HEK293 (cell line): ENCODE measurements around the gene GPSM1.
A peak's percentile ranks its signal among the peaks of the same experiment; 100 is the strongest.

Experiments used
- CTCF ChIA-PET: fragments of 350-600 bp; formaldehyde crosslinking; extraction: SDS; loops from one replicate; lab custom pipeline; 2021; ENCODE audit warnings: antibody characterized with exemption; lab: Yijun Ruan, JAX
- POLR2A ChIA-PET: fragments of 300-600 bp; formaldehyde crosslinking; extraction: SDS; loops from one replicate; lab custom pipeline; 2020; ENCODE audit warnings: antibody characterized with exemption, inconsistent platforms; lab: Yijun Ruan, JAX
- H3K27ac ChIP-seq: fragments of 200-500 bp; sonication (Bioruptor generic); 2 replicates; pipeline ENCODE4 v1.5.1; 2014; ENCODE audit warnings: low read depth, low read length, control low read depth, inconsistent platforms; ENCODE audit errors: extremely low read depth
- H3K36me3 ChIP-seq, 2 experiments: fragments of 200-500 bp in 1 of 2; sonication (Bioruptor generic) in 1 of 2; 1 replicate in 1 of 2; 2 replicates in 1 of 2; pipeline ENCODE4 v1.5.1; 2014 to 2017; ENCODE audit warnings: inconsistent platforms in 2 of 2, low read length in 2 of 2; ENCODE audit not compliant: control insufficient read depth in 2 of 2, insufficient read depth in 1 of 2
- H3K4me1 ChIP-seq: fragments of 200-500 bp; sonication (Bioruptor generic); 2 replicates; pipeline ENCODE4 v1.5.1; 2014; ENCODE audit warnings: mild to moderate bottlenecking, low read length, inconsistent platforms; ENCODE audit not compliant: control insufficient read depth, insufficient read depth
- H3K4me3 ChIP-seq: 2 replicates; pipeline ENCODE4 v1.5.1; 2011; ENCODE audit warnings: low read depth, mild to moderate bottlenecking, control low read depth, low read length, moderate library complexity
- H3K9me3 ChIP-seq: fragments of 200-500 bp; sonication (Bioruptor generic); 2 replicates; pipeline ENCODE4 v1.5.1; 2014; ENCODE audit warnings: low read depth, low read length, inconsistent platforms; ENCODE audit not compliant: control insufficient read depth, insufficient read depth
- FEZF1 ChIP-seq: fragments of 450-650 bp; formaldehyde crosslinking; IDR thresholded peaks from 2 replicates; pipeline ENCODE4 v1.5.1; 2016; ENCODE audit warnings: missing biosample characterization, missing genetic modification characterization
- GLIS2 ChIP-seq: fragments of 450-650 bp; formaldehyde crosslinking; IDR thresholded peaks from 2 replicates; pipeline ENCODE4 v1.5.1; 2016; ENCODE audit warnings: missing biosample characterization, missing genetic modification characterization
- WT1 ChIP-seq: fragments of 450-650 bp; formaldehyde crosslinking; IDR thresholded peaks from 2 replicates; pipeline ENCODE4 v1.5.1; 2016; ENCODE audit warnings: missing biosample characterization, missing genetic modification characterization
- ZNF133 ChIP-seq: fragments of 450-650 bp; formaldehyde crosslinking; IDR thresholded peaks from 2 replicates; pipeline ENCODE4 v1.5.1; 2016; ENCODE audit warnings: missing biosample characterization, missing genetic modification characterization
- ZNF140 ChIP-seq: fragments of 450-650 bp; formaldehyde crosslinking; IDR thresholded peaks from 2 replicates; pipeline ENCODE4 v1.5.1; 2016; ENCODE audit warnings: missing biosample characterization, missing genetic modification characterization
- ZNF221 ChIP-seq: fragments of 450-650 bp; formaldehyde crosslinking; IDR thresholded peaks from 2 replicates; pipeline ENCODE4 v1.5.1; 2017; ENCODE audit warnings: missing biosample characterization, missing genetic modification characterization, borderline replicate concordance
- ZNF335 ChIP-seq: fragments of 450-650 bp; formaldehyde crosslinking; conservative IDR thresholded peaks from 2 replicates; pipeline ENCODE4 v1.5.1; 2016; ENCODE audit warnings: missing biosample characterization, missing genetic modification characterization
- ZNF350 ChIP-seq: fragments of 450-650 bp; formaldehyde crosslinking; IDR thresholded peaks from 2 replicates; pipeline ENCODE4 v1.5.0; 2017; ENCODE audit warnings: missing biosample characterization, mild to moderate bottlenecking, missing genetic modification characterization
- ZNF394 ChIP-seq: fragments of 450-650 bp; formaldehyde crosslinking; IDR thresholded peaks from 2 replicates; pipeline ENCODE4 v1.5.1; 2016; ENCODE audit warnings: missing biosample characterization, missing genetic modification characterization, mild to moderate bottlenecking, moderate library complexity, borderline replicate concordance
- ZNF510 ChIP-seq: fragments of 450-650 bp; formaldehyde crosslinking; IDR thresholded peaks from 2 replicates; pipeline ENCODE4 v1.5.1; 2018; ENCODE audit warnings: mild to moderate bottlenecking, missing genetic modification characterization, missing biosample characterization; ENCODE audit not compliant: insufficient replicate concordance
- ZNF621 ChIP-seq: fragments of 450-650 bp; formaldehyde crosslinking; IDR thresholded peaks from 2 replicates; pipeline ENCODE4 v1.5.1; 2017; ENCODE audit warnings: missing biosample characterization, missing genetic modification characterization
- ZNF707 ChIP-seq: fragments of 450-650 bp; formaldehyde crosslinking; IDR thresholded peaks from 2 replicates; pipeline ENCODE4 v1.5.1; 2016; ENCODE audit warnings: missing biosample characterization, missing genetic modification characterization
- TF ChIP-seq, protein P1 (sequence below): fragments of 450-650 bp; formaldehyde crosslinking; IDR thresholded peaks from 2 replicates; pipeline ENCODE4 v1.5.1; 2016; ENCODE audit warnings: missing biosample characterization, missing genetic modification characterization
- TF ChIP-seq, protein P2 (sequence below): fragments of 450-650 bp; formaldehyde crosslinking; conservative IDR thresholded peaks from 2 replicates; pipeline ENCODE4 v1.5.1; 2016; ENCODE audit warnings: low read depth, missing biosample characterization, missing genetic modification characterization
- TF ChIP-seq, protein P3 (sequence below): fragments of 450-650 bp; formaldehyde crosslinking; IDR thresholded peaks from 2 replicates; pipeline ENCODE4 v1.5.1; 2016; ENCODE audit warnings: missing biosample characterization, missing genetic modification characterization
- TF ChIP-seq, protein P4 (sequence below): fragments of 450-650 bp; formaldehyde crosslinking; IDR thresholded peaks from 2 replicates; pipeline ENCODE4; 2016; ENCODE audit warnings: missing biosample characterization, missing genetic modification characterization

GPSM1 gene

DNA sequence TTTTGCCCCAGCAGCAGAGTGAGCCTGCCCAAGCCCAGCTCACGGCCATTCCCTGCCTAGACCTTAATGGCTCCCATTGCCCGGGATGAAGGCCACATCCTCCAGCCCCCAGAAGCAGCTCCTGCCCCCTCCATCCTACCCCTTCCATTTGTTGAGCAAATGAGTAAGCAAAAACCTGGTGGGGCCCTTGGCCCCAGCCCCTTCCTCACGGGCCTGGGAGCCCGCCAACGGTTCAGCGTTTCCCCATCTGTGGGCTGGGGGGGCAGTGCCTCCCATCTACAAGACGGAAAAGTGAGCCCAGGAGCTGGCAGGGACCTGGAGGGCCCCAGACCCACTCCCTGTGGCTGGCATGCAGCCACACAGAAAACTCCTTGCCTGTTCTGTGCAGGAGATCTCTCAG lies 27.8 kb upstream of the GPSM1 start:
- ChIA-PET CTCF (no interaction called here), POLR2A (no interaction called here)
- H3K4me3 ChIP-seq: no peak overlapping the region
- no peaks in the 10 kb centered on the region for H3K36me3 ChIP-seq
- H3K4me1 ChIP-seq: no peaks in the 10 kb centered on the region
- TF ChIP-seq, protein P1, sequence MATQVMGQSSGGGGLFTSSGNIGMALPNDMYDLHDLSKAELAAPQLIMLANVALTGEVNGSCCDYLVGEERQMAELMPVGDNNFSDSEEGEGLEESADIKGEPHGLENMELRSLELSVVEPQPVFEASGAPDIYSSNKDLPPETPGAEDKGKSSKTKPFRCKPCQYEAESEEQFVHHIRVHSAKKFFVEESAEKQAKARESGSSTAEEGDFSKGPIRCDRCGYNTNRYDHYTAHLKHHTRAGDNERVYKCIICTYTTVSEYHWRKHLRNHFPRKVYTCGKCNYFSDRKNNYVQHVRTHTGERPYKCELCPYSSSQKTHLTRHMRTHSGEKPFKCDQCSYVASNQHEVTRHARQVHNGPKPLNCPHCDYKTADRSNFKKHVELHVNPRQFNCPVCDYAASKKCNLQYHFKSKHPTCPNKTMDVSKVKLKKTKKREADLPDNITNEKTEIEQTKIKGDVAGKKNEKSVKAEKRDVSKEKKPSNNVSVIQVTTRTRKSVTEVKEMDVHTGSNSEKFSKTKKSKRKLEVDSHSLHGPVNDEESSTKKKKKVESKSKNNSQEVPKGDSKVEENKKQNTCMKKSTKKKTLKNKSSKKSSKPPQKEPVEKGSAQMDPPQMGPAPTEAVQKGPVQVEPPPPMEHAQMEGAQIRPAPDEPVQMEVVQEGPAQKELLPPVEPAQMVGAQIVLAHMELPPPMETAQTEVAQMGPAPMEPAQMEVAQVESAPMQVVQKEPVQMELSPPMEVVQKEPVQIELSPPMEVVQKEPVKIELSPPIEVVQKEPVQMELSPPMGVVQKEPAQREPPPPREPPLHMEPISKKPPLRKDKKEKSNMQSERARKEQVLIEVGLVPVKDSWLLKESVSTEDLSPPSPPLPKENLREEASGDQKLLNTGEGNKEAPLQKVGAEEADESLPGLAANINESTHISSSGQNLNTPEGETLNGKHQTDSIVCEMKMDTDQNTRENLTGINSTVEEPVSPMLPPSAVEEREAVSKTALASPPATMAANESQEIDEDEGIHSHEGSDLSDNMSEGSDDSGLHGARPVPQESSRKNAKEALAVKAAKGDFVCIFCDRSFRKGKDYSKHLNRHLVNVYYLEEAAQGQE (tag by site-specific recombination): no peak
- TF ChIP-seq ZNF510 (tag by site-specific recombination) (no peak), ZNF350 (no peak), ZNF221 (no peak), ZNF140 (tag by site-specific recombination) (no peak), ZNF621 (no peak)
- TF ChIP-seq, protein P2, sequence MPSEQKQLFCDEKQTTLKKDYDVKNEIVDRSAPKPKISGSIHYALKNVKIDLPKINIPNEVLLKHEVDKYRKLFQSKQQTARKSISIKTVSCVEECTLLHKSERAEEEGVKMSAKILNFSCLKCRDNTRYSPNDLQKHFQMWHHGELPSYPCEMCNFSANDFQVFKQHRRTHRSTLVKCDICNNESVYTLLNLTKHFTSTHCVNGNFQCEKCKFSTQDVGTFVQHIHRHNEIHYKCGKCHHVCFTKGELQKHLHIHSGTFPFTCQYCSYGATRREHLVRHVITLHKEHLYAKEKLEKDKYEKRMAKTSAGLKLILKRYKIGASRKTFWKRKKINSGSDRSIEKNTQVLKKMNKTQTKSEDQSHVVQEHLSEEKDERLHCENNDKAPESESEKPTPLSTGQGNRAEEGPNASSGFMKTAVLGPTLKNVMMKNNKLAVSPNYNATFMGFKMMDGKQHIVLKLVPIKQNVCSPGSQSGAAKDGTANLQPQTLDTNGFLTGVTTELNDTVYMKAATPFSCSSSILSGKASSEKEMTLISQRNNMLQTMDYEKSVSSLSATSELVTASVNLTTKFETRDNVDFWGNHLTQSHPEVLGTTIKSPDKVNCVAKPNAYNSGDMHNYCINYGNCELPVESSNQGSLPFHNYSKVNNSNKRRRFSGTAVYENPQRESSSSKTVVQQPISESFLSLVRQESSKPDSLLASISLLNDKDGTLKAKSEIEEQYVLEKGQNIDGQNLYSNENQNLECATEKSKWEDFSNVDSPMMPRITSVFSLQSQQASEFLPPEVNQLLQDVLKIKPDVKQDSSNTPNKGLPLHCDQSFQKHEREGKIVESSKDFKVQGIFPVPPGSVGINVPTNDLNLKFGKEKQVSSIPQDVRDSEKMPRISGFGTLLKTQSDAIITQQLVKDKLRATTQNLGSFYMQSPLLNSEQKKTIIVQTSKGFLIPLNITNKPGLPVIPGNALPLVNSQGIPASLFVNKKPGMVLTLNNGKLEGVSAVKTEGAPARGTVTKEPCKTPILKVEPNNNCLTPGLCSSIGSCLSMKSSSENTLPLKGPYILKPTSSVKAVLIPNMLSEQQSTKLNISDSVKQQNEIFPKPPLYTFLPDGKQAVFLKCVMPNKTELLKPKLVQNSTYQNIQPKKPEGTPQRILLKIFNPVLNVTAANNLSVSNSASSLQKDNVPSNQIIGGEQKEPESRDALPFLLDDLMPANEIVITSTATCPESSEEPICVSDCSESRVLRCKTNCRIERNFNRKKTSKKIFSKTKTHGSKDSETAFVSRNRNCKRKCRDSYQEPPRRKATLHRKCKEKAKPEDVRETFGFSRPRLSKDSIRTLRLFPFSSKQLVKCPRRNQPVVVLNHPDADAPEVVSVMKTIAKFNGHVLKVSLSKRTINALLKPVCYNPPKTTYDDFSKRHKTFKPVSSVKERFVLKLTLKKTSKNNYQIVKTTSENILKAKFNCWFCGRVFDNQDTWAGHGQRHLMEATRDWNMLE (tag by site-specific recombination): no peak
- TF ChIP-seq, protein P3, sequence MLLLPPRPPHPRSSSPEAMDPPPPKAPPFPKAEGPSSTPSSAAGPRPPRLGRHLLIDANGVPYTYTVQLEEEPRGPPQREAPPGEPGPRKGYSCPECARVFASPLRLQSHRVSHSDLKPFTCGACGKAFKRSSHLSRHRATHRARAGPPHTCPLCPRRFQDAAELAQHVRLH (tag by site-specific recombination): no peak
- no peak overlapping the region for H3K27ac ChIP-seq
- no peaks in the 10 kb centered on the region for H3K9me3 ChIP-seq

DNA sequence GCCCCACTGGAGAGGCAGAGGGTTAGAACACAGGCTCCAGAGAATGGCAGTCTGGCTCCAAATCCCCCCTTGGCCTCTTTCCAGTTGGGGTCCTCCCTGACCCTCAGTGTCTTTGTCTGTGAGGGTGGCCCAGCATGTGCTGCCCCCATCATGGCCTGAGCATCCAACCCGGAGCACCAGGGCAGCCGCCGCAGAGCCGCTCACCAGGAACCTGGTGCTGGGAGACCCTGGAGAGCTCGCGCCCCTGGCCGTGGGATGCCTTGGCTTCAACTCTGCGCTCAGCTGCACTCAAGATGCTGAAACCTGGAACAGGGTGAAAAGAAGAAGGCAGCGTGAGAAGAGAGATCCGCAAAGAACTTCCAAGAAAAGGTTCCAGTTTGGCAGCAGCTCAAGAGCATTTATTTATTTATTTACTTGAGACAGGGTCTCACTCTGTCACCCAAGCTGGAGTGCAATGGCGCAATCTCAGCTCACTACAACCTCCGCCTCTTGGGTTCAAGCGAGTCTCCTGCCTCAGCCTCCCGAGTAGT lies 27.3 kb upstream of the GPSM1 start:
- Histone ChIP-seq H3K4me3 (no peak overlapping the region), H3K9me3 (no peaks in the 10 kb centered on the region), H3K36me3 (no peaks in the 10 kb centered on the region)
- no peak for TF ChIP-seq ZNF133
- TF ChIP-seq ZNF394 (tag by site-specific recombination): no peak
- no peak for TF ChIP-seq ZNF707 (tag by site-specific recombination)
- TF ChIP-seq ZNF335 (tag by site-specific recombination): 0 out of 2 replicates have a peak, but pooled peaks have one; percentile 15
- no peak for TF ChIP-seq WT1 (tag by site-specific recombination)
- no peak for TF ChIP-seq FEZF1 (tag by site-specific recombination)
- no peak for TF ChIP-seq GLIS2 (tag by site-specific recombination)
- TF ChIP-seq, protein P4, sequence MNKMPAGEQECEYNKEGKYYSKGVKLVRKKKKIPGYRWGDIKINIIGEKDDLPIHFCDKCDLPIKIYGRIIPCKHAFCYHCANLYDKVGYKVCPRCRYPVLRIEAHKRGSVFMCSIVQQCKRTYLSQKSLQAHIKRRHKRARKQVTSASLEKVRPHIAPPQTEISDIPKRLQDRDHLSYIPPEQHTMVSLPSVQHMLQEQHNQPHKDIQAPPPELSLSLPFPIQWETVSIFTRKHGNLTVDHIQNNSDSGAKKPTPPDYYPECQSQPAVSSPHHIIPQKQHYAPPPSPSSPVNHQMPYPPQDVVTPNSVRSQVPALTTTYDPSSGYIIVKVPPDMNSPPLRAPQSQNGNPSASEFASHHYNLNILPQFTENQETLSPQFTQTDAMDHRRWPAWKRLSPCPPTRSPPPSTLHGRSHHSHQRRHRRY (tag by site-specific recombination): no peak
- TF ChIP-seq, all 188 proteins: peak for 1
- POLR2A ChIA-PET: no interaction called here
- Histone ChIP-seq H3K4me1 (no peaks in the 10 kb centered on the region), H3K27ac (no peak overlapping the region)
- CTCF ChIA-PET: interaction anchor here (0.6 kb wide), 3 partner anchors 12 to 108 kb away, joined by 3 read pairs; no protein-coding TSS in a partner anchor
